SH-SY5Y (cell line): Measurements from ENCODE around the gene LRP1.

Experiments
- GATA2 ChIP-seq: IDR thresholded peaks from 2 replicates; pipeline ENCODE4 v1.6.1; 2011; ENCODE audit warnings: mild to moderate bottlenecking, low read depth, low read length
- GATA3 ChIP-seq: IDR thresholded peaks from 2 replicates; pipeline ENCODE4 v1.6.1; 2011; ENCODE audit warnings: low read depth, mild to moderate bottlenecking, low read length, moderate library complexity

DNA sequence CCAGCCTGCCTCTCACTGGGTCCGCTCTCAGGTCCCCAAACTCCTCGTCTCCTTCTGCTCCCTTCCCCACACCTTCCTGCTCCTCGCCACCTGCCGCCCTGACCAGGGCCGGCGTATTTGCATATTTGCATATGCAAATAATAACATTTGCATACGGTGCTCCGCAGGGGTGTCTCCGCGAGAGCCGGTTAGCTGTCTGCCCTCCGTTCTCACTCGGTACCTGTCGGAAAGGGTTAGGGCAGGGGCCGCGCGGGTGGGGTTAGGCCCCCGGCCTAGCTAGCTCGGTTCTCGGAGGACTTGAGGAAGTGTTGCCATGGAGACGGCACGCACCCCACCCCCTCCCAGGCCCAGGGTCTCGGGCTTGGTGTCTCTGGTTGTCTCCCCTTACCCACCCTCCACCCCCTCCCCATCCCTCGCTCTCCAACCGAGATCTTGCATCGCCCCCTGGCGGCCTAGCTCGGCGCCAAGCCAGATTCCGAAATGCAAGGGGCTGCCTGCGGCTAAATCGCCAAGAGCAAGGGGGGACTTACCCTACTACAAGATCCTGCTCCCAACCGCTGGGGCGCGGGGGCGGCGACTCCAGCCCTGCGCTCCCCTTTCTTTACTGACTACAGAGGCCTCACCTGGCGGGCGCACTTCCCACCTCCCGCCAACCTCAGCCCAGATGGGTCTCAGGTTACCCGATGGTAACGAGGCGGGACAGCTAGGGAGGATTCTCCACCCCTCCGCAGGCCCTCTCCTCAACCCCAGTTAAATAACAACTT lies 114.6 kb downstream of the LRP1 start:
- TF ChIP-seq GATA2 = no peak
- no peak for TF ChIP-seq GATA3
